ENCODE data around the gene THADA.

THADA gene

DNA sequence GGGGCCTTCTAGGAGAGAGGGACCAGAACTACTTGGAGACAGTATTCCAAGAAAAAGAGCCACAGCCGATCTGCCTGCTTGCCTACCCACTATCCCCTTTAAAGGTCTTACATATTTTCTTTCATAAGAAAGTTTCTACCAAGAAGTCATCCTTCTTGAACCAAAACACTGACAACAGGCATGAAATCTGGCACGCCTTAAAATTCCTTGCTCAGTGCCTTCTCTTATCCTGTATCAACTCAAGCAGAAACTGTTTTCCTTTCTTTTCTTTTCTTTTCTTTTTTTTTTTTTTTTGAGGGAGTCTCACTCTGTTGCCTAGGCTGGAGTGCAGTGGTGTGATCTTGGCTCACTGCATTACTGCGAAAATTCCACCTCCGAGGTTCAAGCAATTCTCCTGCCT is 321.1 kb downstream of the THADA start:
- Histone ChIP-seq H3K36me3 (no peaks in the 10 kb centered on the region), H3K4me3 (ENCODE audit: low read depth in 1 of 2, low read length in 1 of 2) (no peak overlapping the region), H3K9me3 (no peaks in the 10 kb centered on the region), H3K27ac (no peak overlapping the region), H3K4me1 (ENCODE audit: control insufficient read depth in 1 of 2, insufficient read depth in 1 of 2, low read depth in 1 of 2, low read length in 1 of 2) (peaks cover 10 to 15% of the 10 kb centered on the region in 2 experiments), H3K27me3 (no peaks in the 10 kb centered on the region)
- TF ChIP-seq, protein P1, sequence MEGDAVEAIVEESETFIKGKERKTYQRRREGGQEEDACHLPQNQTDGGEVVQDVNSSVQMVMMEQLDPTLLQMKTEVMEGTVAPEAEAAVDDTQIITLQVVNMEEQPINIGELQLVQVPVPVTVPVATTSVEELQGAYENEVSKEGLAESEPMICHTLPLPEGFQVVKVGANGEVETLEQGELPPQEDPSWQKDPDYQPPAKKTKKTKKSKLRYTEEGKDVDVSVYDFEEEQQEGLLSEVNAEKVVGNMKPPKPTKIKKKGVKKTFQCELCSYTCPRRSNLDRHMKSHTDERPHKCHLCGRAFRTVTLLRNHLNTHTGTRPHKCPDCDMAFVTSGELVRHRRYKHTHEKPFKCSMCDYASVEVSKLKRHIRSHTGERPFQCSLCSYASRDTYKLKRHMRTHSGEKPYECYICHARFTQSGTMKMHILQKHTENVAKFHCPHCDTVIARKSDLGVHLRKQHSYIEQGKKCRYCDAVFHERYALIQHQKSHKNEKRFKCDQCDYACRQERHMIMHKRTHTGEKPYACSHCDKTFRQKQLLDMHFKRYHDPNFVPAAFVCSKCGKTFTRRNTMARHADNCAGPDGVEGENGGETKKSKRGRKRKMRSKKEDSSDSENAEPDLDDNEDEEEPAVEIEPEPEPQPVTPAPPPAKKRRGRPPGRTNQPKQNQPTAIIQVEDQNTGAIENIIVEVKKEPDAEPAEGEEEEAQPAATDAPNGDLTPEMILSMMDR (IDR thresholded peaks at IDR 0.05): no peak

DNA sequence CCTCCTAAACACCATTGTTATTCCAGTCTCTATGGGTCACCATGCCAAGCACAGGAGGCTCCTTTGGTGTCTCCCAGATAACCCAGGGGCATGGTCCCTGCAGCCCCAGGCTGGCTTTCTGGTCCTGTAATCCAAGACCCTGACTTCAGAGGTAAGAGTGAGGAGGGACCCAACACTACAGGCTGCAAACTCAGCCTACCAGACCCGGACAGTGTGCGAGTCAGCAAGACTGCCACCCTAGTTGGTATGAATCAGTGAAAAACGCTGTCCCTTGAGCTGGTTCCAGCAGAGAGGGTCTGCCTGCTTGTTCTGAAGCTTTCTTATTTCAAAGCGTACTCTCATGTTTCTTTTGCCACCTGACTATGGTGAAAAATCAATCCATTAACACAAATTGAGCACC is 321.8 kb downstream of the THADA start:
- H3K36me3 ChIP-seq: no peaks in the 10 kb centered on the region
- H3K27ac ChIP-seq: no peak overlapping the region
- H3K4me1 ChIP-seq (ENCODE audit: control insufficient read depth in 1 of 2, insufficient read depth in 1 of 2, low read depth in 1 of 2, low read length in 1 of 2): peaks cover 10 to 15% of the 10 kb centered on the region in 2 experiments
- TF ChIP-seq, protein P1 (IDR thresholded peaks at IDR 0.05): no peak
- H3K4me3 ChIP-seq (ENCODE audit: low read depth in 1 of 2, low read length in 1 of 2): no peak overlapping the region
- no peaks in the 10 kb centered on the region for H3K9me3 ChIP-seq
- no peaks in the 10 kb centered on the region for H3K27me3 ChIP-seq

DNA sequence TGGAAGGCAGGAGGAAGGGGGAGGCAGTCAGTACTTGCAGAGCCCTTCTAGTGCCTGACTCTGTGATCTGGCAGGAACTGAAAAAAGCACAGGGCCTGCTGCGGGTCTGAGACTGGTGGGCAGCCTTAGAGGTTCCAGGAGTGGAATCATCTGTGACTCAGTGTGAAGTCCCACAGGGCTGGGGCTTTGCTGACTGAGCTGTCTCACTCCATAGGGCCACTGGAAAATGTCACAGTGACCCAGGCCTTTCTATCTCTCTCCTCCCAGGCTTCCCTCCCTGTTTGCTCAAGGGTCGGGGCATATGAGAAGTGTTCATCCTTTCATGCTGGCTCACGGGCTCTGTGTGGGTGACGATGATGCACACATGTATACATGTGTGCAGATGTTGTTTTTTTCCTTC is 322.3 kb downstream of the THADA start:
- Histone ChIP-seq H3K4me1 (ENCODE audit: control insufficient read depth in 1 of 2, insufficient read depth in 1 of 2, low read depth in 1 of 2, low read length in 1 of 2) (peaks cover 10 to 15% of the 10 kb centered on the region in 2 experiments), H3K36me3 (no peaks in the 10 kb centered on the region), H3K4me3 (ENCODE audit: low read depth in 1 of 2, low read length in 1 of 2) (no peak overlapping the region), H3K27me3 (no peaks in the 10 kb centered on the region), H3K27ac (no peak overlapping the region), H3K9me3 (no peaks in the 10 kb centered on the region)
- TF ChIP-seq, protein P1 (IDR thresholded peaks at IDR 0.05): no peak

DNA sequence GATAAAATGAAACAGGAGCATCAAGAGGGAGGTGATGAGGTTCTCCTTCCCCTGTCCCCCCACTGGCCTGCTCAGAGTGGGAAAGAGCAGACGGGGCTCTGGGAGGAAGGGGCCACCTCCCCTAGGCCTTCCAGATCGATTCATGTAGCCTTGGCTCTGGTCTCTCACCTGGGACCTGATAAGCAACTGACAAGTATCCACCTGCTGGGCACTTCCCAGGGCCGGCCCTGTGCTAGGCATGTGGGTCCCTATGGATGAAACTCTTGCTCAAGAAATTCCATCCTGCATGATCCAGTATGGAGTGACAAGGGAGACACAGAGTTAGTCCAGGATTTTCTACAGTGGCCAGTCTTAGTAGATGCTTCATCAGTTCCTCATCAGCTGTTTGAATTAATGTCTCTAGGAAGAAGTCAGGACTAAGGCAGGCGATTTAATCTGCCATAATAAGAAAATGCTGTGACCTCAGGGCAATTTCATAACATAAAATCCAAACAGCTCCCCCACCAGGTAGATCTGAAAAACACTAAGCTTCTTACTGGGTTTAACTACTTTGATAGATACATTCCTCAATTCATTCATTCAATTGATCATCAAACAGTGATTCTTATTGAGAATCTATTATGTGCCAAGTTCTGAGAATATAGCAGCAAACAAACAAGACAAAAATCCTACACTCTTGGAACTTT is 324.8 kb downstream of the THADA start:
- TF ChIP-seq, protein P1 (IDR thresholded peaks at IDR 0.05): no peak
- Histone ChIP-seq H3K9me3 (no peaks in the 10 kb centered on the region), H3K27me3 (no peaks in the 10 kb centered on the region), H3K4me3 (ENCODE audit: low read depth in 1 of 2, low read length in 1 of 2) (no peak overlapping the region), H3K27ac (no peak overlapping the region), H3K4me1 (ENCODE audit: control insufficient read depth in 1 of 2, insufficient read depth in 1 of 2, low read depth in 1 of 2, low read length in 1 of 2) (peaks cover 0 to 7% of the 10 kb centered on the region in 2 experiments), H3K36me3 (no peaks in the 10 kb centered on the region)

DNA sequence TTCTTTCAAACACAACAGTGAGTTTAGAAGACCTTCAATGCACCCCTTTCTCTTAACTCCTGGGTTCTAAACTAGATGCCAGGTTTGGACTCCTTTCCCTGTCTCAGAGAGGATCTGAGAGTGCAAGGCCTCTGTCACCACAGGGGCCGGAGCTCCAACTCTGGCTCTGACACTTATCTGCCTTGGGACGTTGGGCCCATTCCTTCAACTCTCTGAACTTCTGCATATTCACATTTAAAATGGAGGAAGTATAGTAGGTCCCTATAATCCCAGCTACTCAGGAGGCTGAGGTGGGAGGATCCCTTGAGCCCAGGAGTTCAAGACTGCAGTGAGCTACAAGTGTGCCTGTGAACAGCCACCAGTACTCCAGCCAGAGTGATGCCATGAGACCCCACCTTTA is 325.4 kb downstream of the THADA start:
- H3K36me3 ChIP-seq: no peaks in the 10 kb centered on the region
- no peak overlapping the region for H3K27ac ChIP-seq
- H3K27me3 ChIP-seq: no peaks in the 10 kb centered on the region
- peaks cover 0 to 7% of the 10 kb centered on the region in 2 experiments for H3K4me1 ChIP-seq (ENCODE audit: control insufficient read depth in 1 of 2, insufficient read depth in 1 of 2, low read depth in 1 of 2, low read length in 1 of 2)
- no peaks in the 10 kb centered on the region for H3K9me3 ChIP-seq
- no peak overlapping the region for H3K4me3 ChIP-seq (ENCODE audit: low read depth in 1 of 2, low read length in 1 of 2)
- TF ChIP-seq, protein P1 (IDR thresholded peaks at IDR 0.05): no peak

Data from neutrophil (primary cell).